ENCODE measurements around the gene FOCAD. TPM values are rescaled to one million over a fixed set of nuclear protein-coding genes. Genes with fewer than 3 reads are reported as not detected.

FOCAD gene
- total and polyA plus RNA-seq, 2 donors (not counting 1 experiment from before 2014, with no cell fraction given) = 4.0 to 10.1 TPM

DNA sequence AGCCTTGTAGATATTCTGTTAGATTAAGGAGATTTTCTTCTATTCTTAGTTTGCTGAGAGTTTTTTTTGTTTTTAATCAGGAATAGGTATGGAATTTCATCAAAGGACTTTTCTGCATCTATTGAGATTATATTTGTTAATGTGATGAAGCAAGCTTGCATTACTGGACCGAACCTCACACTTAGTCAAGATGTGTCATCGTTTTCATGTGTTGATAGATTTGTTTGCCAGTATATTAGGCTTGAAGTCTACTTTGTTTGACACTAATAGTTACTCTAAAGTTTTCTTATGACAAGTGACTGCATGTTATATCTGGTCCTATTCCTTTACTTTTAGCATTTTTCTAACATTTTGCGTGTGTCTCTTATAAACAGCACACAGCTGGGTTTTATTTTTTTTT lies 359.8 kb downstream of the FOCAD start:
- Histone ChIP-seq H3K79me2 (ENCODE audit: control insufficient read depth, insufficient read depth, low read length) (no peaks in the 10 kb centered on the region), H4K20me1 (ENCODE audit: control insufficient read depth, insufficient read depth, low read length, poor library complexity, severe bottlenecking) (no peaks in the 10 kb centered on the region), H3K36me3 (replicated peaks in 1 of 2; ENCODE audit: control extremely low read depth in 1 of 2, control insufficient read depth in 1 of 2, extremely low read depth in 1 of 2, insufficient read depth in 2 of 2, low read length in 1 of 2) (no peaks in the 10 kb centered on the region), H3K27me3 (replicated peaks in 1 of 4; ENCODE audit: control extremely low read depth in 1 of 4, control insufficient read depth in 3 of 4, insufficient read depth in 4 of 4, low read length in 3 of 4) (no peaks in the 10 kb centered on the region), H3K9ac (ENCODE audit: low read length) (no peak overlapping the region), H3K4me2 (replicated peaks; ENCODE audit: low read depth, low read length, poor library complexity, severe bottlenecking) (no peak overlapping the region), H3K4me3 (ENCODE audit: control extremely low read depth in 1 of 5, extremely low read depth in 1 of 5, insufficient read depth in 1 of 5, low read depth in 2 of 5, low read length in 4 of 5) (no peak overlapping the region), H3K27ac (ENCODE audit: low read length in 2 of 2) (no peak overlapping the region), H2AFZ (ENCODE audit: insufficient read depth, low read depth, low read length, poor library complexity, severe bottlenecking) (no peak overlapping the region), H3K4me1 (ENCODE audit: control insufficient read depth in 2 of 2, insufficient read depth in 2 of 2, low read length in 2 of 2) (peaks cover 0 to 4% of the 10 kb centered on the region in 2 donors), H3K9me3 (ENCODE audit: control extremely low read depth in 1 of 3, control insufficient read depth in 2 of 3, insufficient read depth in 1 of 3, low read length in 2 of 3) (no peaks in the 10 kb centered on the region)
- H3K27me3 Mint-ChIP-seq = no peaks in the 10 kb centered on the region
- no CpG with 5 or more reads among the region's 3 CpGs for WGBS (ENCODE audit: insufficient coverage)
- H3K4me3 Mint-ChIP-seq = no peak overlapping the region
- TF ChIP-seq EZH2 (IDR thresholded peaks at IDR 0.05; ENCODE audit: borderline replicate concordance, insufficient read depth, low read depth, low read length, poor library complexity, severe bottlenecking) = no peak
- TF ChIP-seq, protein P1, sequence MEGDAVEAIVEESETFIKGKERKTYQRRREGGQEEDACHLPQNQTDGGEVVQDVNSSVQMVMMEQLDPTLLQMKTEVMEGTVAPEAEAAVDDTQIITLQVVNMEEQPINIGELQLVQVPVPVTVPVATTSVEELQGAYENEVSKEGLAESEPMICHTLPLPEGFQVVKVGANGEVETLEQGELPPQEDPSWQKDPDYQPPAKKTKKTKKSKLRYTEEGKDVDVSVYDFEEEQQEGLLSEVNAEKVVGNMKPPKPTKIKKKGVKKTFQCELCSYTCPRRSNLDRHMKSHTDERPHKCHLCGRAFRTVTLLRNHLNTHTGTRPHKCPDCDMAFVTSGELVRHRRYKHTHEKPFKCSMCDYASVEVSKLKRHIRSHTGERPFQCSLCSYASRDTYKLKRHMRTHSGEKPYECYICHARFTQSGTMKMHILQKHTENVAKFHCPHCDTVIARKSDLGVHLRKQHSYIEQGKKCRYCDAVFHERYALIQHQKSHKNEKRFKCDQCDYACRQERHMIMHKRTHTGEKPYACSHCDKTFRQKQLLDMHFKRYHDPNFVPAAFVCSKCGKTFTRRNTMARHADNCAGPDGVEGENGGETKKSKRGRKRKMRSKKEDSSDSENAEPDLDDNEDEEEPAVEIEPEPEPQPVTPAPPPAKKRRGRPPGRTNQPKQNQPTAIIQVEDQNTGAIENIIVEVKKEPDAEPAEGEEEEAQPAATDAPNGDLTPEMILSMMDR (IDR thresholded peaks at IDR 0.05) = no peak
- DNase-seq (no peak), ATAC-seq (ENCODE audit: low read depth) (no peak)
- peaks cover 6% of the 10 kb centered on the region for H3K4me1 Mint-ChIP-seq
- intact Hi-C loops (cut with micrococcal nuclease) = no loop called here
- ChIA-PET CTCF (no interaction called here), POLR2A (no interaction called here)
- no peaks in the 10 kb centered on the region for H3K9me3 Mint-ChIP-seq (ENCODE audit: insufficient read depth)
- H3K27ac Mint-ChIP-seq = no peak overlapping the region

Small RNAs within 50 kb of the gene (small RNA-seq; reads per million reads assigned to genes)
- not detected for gene MIR491 (ENCODE audit: insufficient read length, low read depth, low replicate concordance)
- gene SNORA30B (ENCODE audit: insufficient read length, low read depth, low replicate concordance) = not detected

Other genes starting within 250 kb of the FOCAD start
- 3.2 and 3.4 TPM in 2 replicates for gene MLLT3, start 61.8 kb upstream of the FOCAD start, total RNA-seq
- 3.6 and 3.8 TPM in 2 replicates for gene MLLT3, start 61.8 kb upstream of the FOCAD start, polyA plus RNA-seq